IMR-90 (cell line): Measurements from ENCODE around the gene CCDC120. TPM values are rescaled to one million over a fixed set of nuclear protein-coding genes. Genes with fewer than 3 reads are reported as not detected.

Source experiments
- ATAC-seq: fragments of 200-7000 bp; cut with Tn5 transposase; 2 replicates; pipeline ENCODE4 v1.9.1; 2020; ENCODE audit warnings: low read depth, mild to moderate bottlenecking, moderate library complexity
- BruUV-seq: library from RNA; stranded (reverse); fragments of 400-500 nt; replicated peaks from 2 replicates; lab custom pipeline; 2021; lab: Mats Ljungman, UMichigan
- CTCF ChIA-PET: fragments of 300-600 bp; formaldehyde crosslinking; extraction: SDS; loops from one replicate; lab custom pipeline; 2021; ENCODE audit warnings: antibody characterized with exemption; lab: Yijun Ruan, JAX
- POLR2A ChIA-PET: fragments of 300-600 bp; sonication (Branson Sonifier 250); formaldehyde crosslinking; loops from one replicate; lab custom pipeline; 2022; ENCODE audit warnings: antibody characterized with exemption; ENCODE audit not compliant: unreplicated experiment; lab: Charles Lee
- DNase-seq: peaks from one replicate; pipeline ENCODE4 v3.0.0; 2013
- H2AFZ ChIP-seq: replicated peaks from 2 replicates; pipeline ENCODE3; 2013; ENCODE audit warnings: low read length, mild to moderate bottlenecking; ENCODE audit not compliant: poor library complexity
- H2AK5ac ChIP-seq: 2 replicates; pipeline ENCODE4 v1.6.1; 2013; ENCODE audit warnings: low read depth, low read length, inconsistent platforms
- H2AK9ac ChIP-seq: replicated peaks from 2 replicates; pipeline ENCODE3; 2013; ENCODE audit warnings: mild to moderate bottlenecking, low read depth, low read length, moderate library complexity; ENCODE audit not compliant: poor library complexity
- H2BK120ac ChIP-seq: 2 replicates; pipeline ENCODE4 v1.6.1; 2013; ENCODE audit warnings: low read depth, low read length, inconsistent platforms
- H2BK15ac ChIP-seq: 3 replicates; pipeline ENCODE4 v1.6.1; 2013; ENCODE audit warnings: low read depth, low read length, inconsistent platforms
- H2BK20ac ChIP-seq: 2 replicates; pipeline ENCODE4 v1.6.1; 2013; ENCODE audit warnings: low read depth, mild to moderate bottlenecking, inconsistent platforms, low read length, moderate library complexity
- H2BK5ac ChIP-seq: 2 replicates; pipeline ENCODE4 v1.6.1; 2013; ENCODE audit warnings: mild to moderate bottlenecking, low read depth, low read length, inconsistent platforms; ENCODE audit not compliant: poor library complexity, severe bottlenecking
- H3K14ac ChIP-seq: replicated peaks from 2 replicates; pipeline ENCODE4 v1.6.1; 2013; ENCODE audit warnings: low read depth, low read length, inconsistent platforms
- H3K18ac ChIP-seq: 2 replicates; pipeline ENCODE4 v1.6.1; 2013; ENCODE audit warnings: low read depth, low read length, control low read depth
- H3K23ac ChIP-seq: 2 replicates; pipeline ENCODE4 v1.6.1; 2013; ENCODE audit warnings: low read depth, low read length, inconsistent platforms
- H3K27ac ChIP-seq: 2 replicates; pipeline ENCODE4 v1.5.1; 2013; ENCODE audit warnings: mild to moderate bottlenecking, control low read depth, low read length; ENCODE audit not compliant: insufficient read depth
- H3K27me3 ChIP-seq: 2 replicates; pipeline ENCODE4 v1.6.1; 2013; ENCODE audit warnings: low read length; ENCODE audit not compliant: control insufficient read depth, insufficient read depth
- H3K36me3 ChIP-seq: 2 replicates; pipeline ENCODE4 v1.6.1; 2013; ENCODE audit warnings: low read length, mixed read lengths; ENCODE audit not compliant: control insufficient read depth, insufficient read depth
- H3K4ac ChIP-seq: 2 replicates; pipeline ENCODE4 v1.6.1; 2013; ENCODE audit warnings: low read depth, low read length, inconsistent platforms
- H3K4me1 ChIP-seq: 2 replicates; pipeline ENCODE4 v1.6.1; 2013; ENCODE audit warnings: low read length, mixed read lengths; ENCODE audit not compliant: control insufficient read depth, insufficient read depth
- H3K4me2 ChIP-seq: 2 replicates; pipeline ENCODE4 v1.6.1; 2013; ENCODE audit warnings: low read depth, mild to moderate bottlenecking, control low read depth, low read length, moderate library complexity
- H3K4me3 ChIP-seq: 2 replicates; pipeline ENCODE4 v1.5.1; 2013; ENCODE audit warnings: low read depth, mild to moderate bottlenecking, control low read depth, low read length, moderate library complexity; ENCODE audit not compliant: insufficient read depth
- H3K56ac ChIP-seq: 2 replicates; pipeline ENCODE4 v1.6.1; 2013; ENCODE audit warnings: low read length, inconsistent platforms; ENCODE audit not compliant: insufficient read depth; ENCODE audit errors: extremely low read depth
- H3K79me1 ChIP-seq, 2 experiments: 2 replicates each; pipeline ENCODE4 v1.6.1; 2013; ENCODE audit warnings: low read length in 2 of 2, inconsistent platforms in 1 of 2, low read depth in 1 of 2
- H3K9ac ChIP-seq: 2 replicates; pipeline ENCODE4 v1.6.1; 2013; ENCODE audit warnings: low read depth, low read length, control low read depth
- H3K9me1 ChIP-seq: 2 replicates; pipeline ENCODE4 v1.6.1; 2013; ENCODE audit warnings: low read length, inconsistent platforms; ENCODE audit not compliant: insufficient read depth
- H3K9me3 ChIP-seq: 2 replicates; pipeline ENCODE4 v1.6.1; 2013; ENCODE audit warnings: low read length; ENCODE audit not compliant: control insufficient read depth, insufficient read depth
- H4K20me1 ChIP-seq: 2 replicates; pipeline ENCODE4 v1.6.1; 2013; ENCODE audit warnings: low read length, inconsistent platforms; ENCODE audit not compliant: insufficient read depth
- H4K5ac ChIP-seq: 2 replicates; pipeline ENCODE4 v1.6.1; 2013; ENCODE audit warnings: mild to moderate bottlenecking, low read depth, low read length, control low read depth
- H4K8ac ChIP-seq, 2 experiments: 2 replicates each; pipeline ENCODE4 v1.6.1; 2013; ENCODE audit warnings: low read depth in 2 of 2, low read length in 2 of 2, control low read depth in 1 of 2, inconsistent platforms in 1 of 2
- H4K91ac ChIP-seq: 2 replicates; pipeline ENCODE4 v1.6.1; 2013; ENCODE audit warnings: low read depth, low read length, inconsistent platforms; ENCODE audit not compliant: insufficient read depth
- BHLHE40 ChIP-seq: fragments of 150-350 bp; IDR thresholded peaks from 2 replicates; pipeline ENCODE4 v1.6.1; 2016; ENCODE audit warnings: mild to moderate bottlenecking, low read depth, low read length
- CEBPB ChIP-seq: IDR thresholded peaks from 2 replicates; pipeline ENCODE4 v1.6.1; 2012; ENCODE audit warnings: low read depth, low read length, improper control_type of control experiment
- CHD1 ChIP-seq: IDR thresholded peaks from 2 replicates; pipeline ENCODE4 v1.6.1; 2012; ENCODE audit warnings: low read depth, low read length, improper control_type of control experiment
- FOS ChIP-seq: fragments of 150-350 bp; IDR thresholded peaks from 2 replicates; pipeline ENCODE4 v1.6.1; 2016; ENCODE audit warnings: low read depth, low read length
- MAFK ChIP-seq: IDR thresholded peaks from 2 replicates; pipeline ENCODE4 v1.6.1; 2012; ENCODE audit warnings: low read depth, low read length, improper control_type of control experiment
- MAZ ChIP-seq: IDR thresholded peaks from 2 replicates; pipeline ENCODE4 v1.6.1; 2012; ENCODE audit warnings: low read depth, mild to moderate bottlenecking, low read length, improper control_type of control experiment, moderate library complexity, borderline replicate concordance
- MXI1 ChIP-seq: IDR thresholded peaks from 2 replicates; pipeline ENCODE4 v1.6.1; 2012; ENCODE audit warnings: low read depth, mild to moderate bottlenecking, low read length, moderate library complexity, borderline replicate concordance
- NFE2L2 ChIP-seq: fragments of 150-350 bp; IDR thresholded peaks from 2 replicates; pipeline ENCODE4 v1.6.1; 2016; ENCODE audit warnings: low read depth, mild to moderate bottlenecking, low read length
- RAD21 ChIP-seq: IDR thresholded peaks from 2 replicates; pipeline ENCODE4 v1.6.1; 2012; ENCODE audit warnings: low read length, improper control_type of control experiment
- USF2 ChIP-seq: fragments of 150-350 bp; IDR thresholded peaks from 2 replicates; pipeline ENCODE4 v1.6.1; 2017; ENCODE audit warnings: mild to moderate bottlenecking, antibody characterized with exemption, low read length, low read depth
- WGBS, 2 experiments: methylation state at CpG; one replicate each; pipeline versions ENCODE4 v1.1.5 to v1.1.7; 2013; ENCODE audit warnings: missing lambda C conversion rate in 2 of 2; ENCODE audit not compliant: insufficient read length in 1 of 2; ENCODE audit errors: extremely low coverage in 2 of 2; 5-methylcytosine and 5-hydroxymethylcytosine counted together
- dilution Hi-C: fragments of 300-500 bp; cut with HindIII; formaldehyde crosslinking; loops from one replicate; pipeline ENCODE4 v1.14.3; 2018; ENCODE audit warnings: low sequenced_read_pairs; ENCODE audit not compliant: unreplicated experiment
- in situ Hi-C: fragments of 300-500 bp; cut with MboI; formaldehyde crosslinking; loops from 3 replicates; pipeline ENCODE4 v1.14.3; 2019; ENCODE audit warnings: low sequenced_read_pairs, inconsistent platforms, mixed read lengths
- intact Hi-C: fragments of 100-400 bp; cut with micrococcal nuclease; formaldehyde crosslinking; loops from 2 replicates; pipeline ENCODE4 v1.10.0; 2022
- polyA plus RNA-seq, 3 experiments: library from polyadenylated mRNA; depleted of rRNA; stranded (reverse); fragments of >200 nt; gene quantifications; 2 replicates each; pipeline ENCODE4 v1.2.3, GENCODE V29; 2012; ENCODE audit warnings: low replicate concordance in 1 of 3
- total RNA-seq: library from RNA; depleted of rRNA; stranded (reverse); fragments of >200 nt; gene quantifications from 2 replicates; pipeline ENCODE4 v1.2.3, GENCODE V29; 2012

CCDC120 gene
- total and polyA plus RNA-seq, 2 of the 4 experiments (the other 2 are of a cell fraction): 0.18 to 2.0 TPM

- no peaks in the 10 kb centered on the region; the same call in 1 of the 2 replicates for H4K20me1 ChIP-seq
- H4K5ac ChIP-seq: no peak overlapping the region
- no peaks in the 10 kb centered on the region for H3K9me1 ChIP-seq
- no peak overlapping the region for H3K23ac ChIP-seq
- ATAC-seq: no peak
- intact Hi-C loops (no loop called here), in situ Hi-C loops (loop anchor here (25.0 kb wide), 1 partner anchor 99 kb away; the partner anchor contains the start of genes KCND1 and OTUD5), dilution Hi-C loops (no loop called here)
- no peak overlapping the region for H3K4me2 ChIP-seq
- no peak overlapping the region for H3K9ac ChIP-seq
- ChIA-PET POLR2A (no interaction called here), CTCF (no interaction called here)
- H3K79me1 ChIP-seq: no peaks in the 10 kb centered on the region
- no peak overlapping the region for H2BK5ac ChIP-seq
- no peak overlapping the region for H4K8ac ChIP-seq
- no peak overlapping the region for H2AFZ ChIP-seq
- H4K91ac ChIP-seq: no peak overlapping the region
- H2BK120ac ChIP-seq: no peak overlapping the region
- no peak overlapping the region for H2AK5ac ChIP-seq
- H2AK9ac ChIP-seq: peak overlapping the region; percentile 55
- BruUV-seq: no TSS peak
- WGBS, 2 experiments: no CpG with 5 or more reads among the region's 3 CpGs
- H2BK20ac ChIP-seq: no peak overlapping the region
- no peaks in the 10 kb centered on the region for H3K4me1 ChIP-seq
- H3K56ac ChIP-seq: no peak overlapping the region
- no peak overlapping the region for H3K27ac ChIP-seq
- H3K14ac ChIP-seq: no peak overlapping the region
- no peaks in the 10 kb centered on the region for H3K27me3 ChIP-seq
- no peak overlapping the region for H3K4ac ChIP-seq
- peaks cover 3% of the 10 kb centered on the region; the same call in 1 of the 2 replicates for H3K36me3 ChIP-seq
- H3K4me3 ChIP-seq: no peak overlapping the region
- H3K18ac ChIP-seq: no peak overlapping the region
- no peak overlapping the region for H2BK15ac ChIP-seq
- TF ChIP-seq CEBPB: no peak
- TF ChIP-seq MAFK: no peak
- TF ChIP-seq MXI1: no peak
- no peak for TF ChIP-seq FOS
- no peak for TF ChIP-seq USF2
- no peak for TF ChIP-seq RAD21
- no peak for TF ChIP-seq BHLHE40
- TF ChIP-seq NFE2L2: no peak
- no peak for TF ChIP-seq MAZ
- TF ChIP-seq CHD1: no peak
- DNase-seq: no peak
- H3K9me3 ChIP-seq: no peaks in the 10 kb centered on the region
Observed at GRCh38 chrX:49060914-49061313, 2.1 kb downstream of the CCDC120 start.
